ENCODE results near the gene KRTDAP. TPM values are rescaled to one million over a fixed set of nuclear protein-coding genes. Genes with fewer than 3 reads are reported as not detected.

Gene KRTDAP
- total and polyA plus RNA-seq, 8 donors, result 0.98 to 2.2 (median 1.8) TPM; not detected in 2

GRCh38 chr19:35437406-35437951, 52.8 kb downstream of the KRTDAP start:
- no peak for ATAC-seq
- Histone ChIP-seq H3K36me3 (no peaks in the 10 kb centered on the region), H3K4me3 (no peak overlapping the region), H3K27me3 (no peaks in the 10 kb centered on the region), H3K9me3 (no peaks in the 10 kb centered on the region), H3K27ac (peak overlapping the region in 1 of 2 donors; percentile 90), H3K4me1 (peaks cover 11 to 93% of the 10 kb centered on the region in 2 donors)
- intact Hi-C loops (cut with DNase I), result no loop called here
- no peak for TF ChIP-seq CTCF (IDR thresholded peaks at IDR 0.05)
- no peak for DNase-seq

Other genes with a start within 250 kb of the KRTDAP start
- 100 to 1,000 TPM in 1 of 2 donors, 10 to 100 TPM in 1; 65.4 to 130 TPM for gene LSR, start 241.5 kb downstream of the KRTDAP start, total RNA-seq
- gene LSR, start 241.5 kb downstream of the KRTDAP start, polyA plus RNA-seq (ENCODE audit: insufficient read length in 6 of 6), result 10 to 100 TPM; 50.6 to 70.1 (median 60.1) TPM
- 100 to 1,000 TPM; 123 to 148 TPM for gene USF2, start 221.5 kb downstream of the KRTDAP start, total RNA-seq
- 100 to 1,000 TPM; 149 to 187 (median 165) TPM for gene USF2, start 221.5 kb downstream of the KRTDAP start, polyA plus RNA-seq (ENCODE audit: insufficient read length in 6 of 6)
- 1 to 10 TPM; 1.1 to 1.9 TPM for gene HAMP, start 207.9 kb downstream of the KRTDAP start, total RNA-seq
- gene HAMP, start 207.9 kb downstream of the KRTDAP start, polyA plus RNA-seq (ENCODE audit: insufficient read length in 6 of 6), result under 1 TPM; 0.20 to 0.85 (median 0.41) TPM
- not detected for gene MAG, start 198.3 kb downstream of the KRTDAP start, total RNA-seq
- 10 to 100 TPM in 2 of 6 donors, 1 to 10 TPM in 4; 1.3 to 14.4 (median 6.2) TPM for gene MAG, start 198.3 kb downstream of the KRTDAP start, polyA plus RNA-seq (ENCODE audit: insufficient read length in 6 of 6)
- 10 to 100 TPM in 1 of 2 donors, 1 to 10 TPM in 1; 6.5 to 13.8 TPM for gene CD22, start 161.3 kb downstream of the KRTDAP start, total RNA-seq
- gene CD22, start 161.3 kb downstream of the KRTDAP start, polyA plus RNA-seq (ENCODE audit: insufficient read length in 6 of 6), result 10 to 100 TPM in 4 of 6 donors, 1 to 10 TPM in 2; 5.2 to 63.2 (median 19.7) TPM
- not detected for gene FFAR1, start 142.6 kb downstream of the KRTDAP start, total RNA-seq
- gene FFAR1, start 142.6 kb downstream of the KRTDAP start, polyA plus RNA-seq (ENCODE audit: insufficient read length in 6 of 6), result under 1 TPM; 0.06 to 0.74 (median 0.28) TPM
- 1 to 10 TPM in 1 of 2 donors, not detected in 1; 1.6 TPM for gene FFAR3, start 132.0 kb downstream of the KRTDAP start, total RNA-seq
- gene FFAR3, start 132.0 kb downstream of the KRTDAP start, polyA plus RNA-seq (ENCODE audit: insufficient read length in 6 of 6), result under 1 TPM in 5 of 6 donors, not detected in 1; 0.09 to 0.49 (median 0.28) TPM
- not detected for gene GPR42, start 119.4 kb downstream of the KRTDAP start, total RNA-seq
- under 1 TPM in 3 of 6 donors, not detected in 3; 0.11 to 0.24 (median 0.14) TPM for gene GPR42, start 119.4 kb downstream of the KRTDAP start, polyA plus RNA-seq (ENCODE audit: insufficient read length in 6 of 6)
- gene FFAR2, start 42.2 kb downstream of the KRTDAP start, total RNA-seq, result 10 to 100 TPM in 1 of 2 donors, under 1 TPM in 1; 0.85 to 26.6 TPM
- under 1 TPM in 5 of 6 donors, not detected in 1; 0.18 to 0.79 (median 0.34) TPM for gene FFAR2, start 42.2 kb downstream of the KRTDAP start, polyA plus RNA-seq (ENCODE audit: insufficient read length in 6 of 6)
- gene DMKN, start 23.2 kb upstream of the KRTDAP start, total RNA-seq, result 100 to 1,000 TPM; 104 to 136 TPM
- gene DMKN, start 23.2 kb upstream of the KRTDAP start, polyA plus RNA-seq (ENCODE audit: insufficient read length in 6 of 6), result 100 to 1,000 TPM in 5 of 6 donors, 10 to 100 TPM in 1; 92.5 to 140 (median 111) TPM
- under 1 TPM in 1 of 2 donors, not detected in 1; 0.20 TPM for gene SBSN, start 37.8 kb upstream of the KRTDAP start, total RNA-seq
- under 1 TPM in 2 of 6 donors, not detected in 4; 0.09 to 0.11 TPM for gene SBSN, start 37.8 kb upstream of the KRTDAP start, polyA plus RNA-seq (ENCODE audit: insufficient read length in 6 of 6)
- not detected for gene GAPDHS, start 43.0 kb upstream of the KRTDAP start, total RNA-seq
- not detected for gene GAPDHS, start 43.0 kb upstream of the KRTDAP start, polyA plus RNA-seq (ENCODE audit: insufficient read length in 6 of 6)
- 100 to 1,000 TPM in 1 of 2 donors, 10 to 100 TPM in 1; 98.3 to 112 TPM for gene TMEM147, start 55.2 kb upstream of the KRTDAP start, total RNA-seq
- 10 to 100 TPM; 52.7 to 62.3 (median 55.2) TPM for gene TMEM147, start 55.2 kb upstream of the KRTDAP start, polyA plus RNA-seq (ENCODE audit: insufficient read length in 6 of 6)
- gene ATP4A, start 73.2 kb upstream of the KRTDAP start, total RNA-seq, result not detected
- not detected for gene ATP4A, start 73.2 kb upstream of the KRTDAP start, polyA plus RNA-seq (ENCODE audit: insufficient read length in 6 of 6)
- gene PMIS2, start 95.7 kb upstream of the KRTDAP start, total RNA-seq, result not detected
- not detected for gene PMIS2, start 95.7 kb upstream of the KRTDAP start, polyA plus RNA-seq (ENCODE audit: insufficient read length in 6 of 6)
- 10 to 100 TPM; 12.1 to 12.7 TPM for gene HAUS5, start 122.3 kb upstream of the KRTDAP start, total RNA-seq
- gene HAUS5, start 122.3 kb upstream of the KRTDAP start, polyA plus RNA-seq (ENCODE audit: insufficient read length in 6 of 6), result 10 to 100 TPM; 22.5 to 32.7 (median 26.7) TPM
- gene RBM42, start 138.6 kb upstream of the KRTDAP start, total RNA-seq, result 10 to 100 TPM; 57.8 to 64.1 TPM
- 10 to 100 TPM; 48.4 to 67.0 (median 61.3) TPM for gene RBM42, start 138.6 kb upstream of the KRTDAP start, polyA plus RNA-seq (ENCODE audit: insufficient read length in 6 of 6)
- gene ETV2, start 151.3 kb upstream of the KRTDAP start, total RNA-seq, result 1 to 10 TPM in 1 of 2 donors, under 1 TPM in 1; 0.79 to 1.0 TPM
- 1 to 10 TPM; 1.5 to 3.5 (median 2.2) TPM for gene ETV2, start 151.3 kb upstream of the KRTDAP start, polyA plus RNA-seq (ENCODE audit: insufficient read length in 6 of 6)
- gene COX6B1, start 157.9 kb upstream of the KRTDAP start, total RNA-seq, result 100 to 1,000 TPM; 291 to 295 TPM
- 100 to 1,000 TPM; 199 to 261 (median 234) TPM for gene COX6B1, start 157.9 kb upstream of the KRTDAP start, polyA plus RNA-seq (ENCODE audit: insufficient read length in 6 of 6)
- not detected for gene UPK1A, start 176.1 kb upstream of the KRTDAP start, total RNA-seq
- gene UPK1A, start 176.1 kb upstream of the KRTDAP start, polyA plus RNA-seq (ENCODE audit: insufficient read length in 6 of 6), result under 1 TPM in 4 of 6 donors, not detected in 2; 0.18 to 0.48 (median 0.30) TPM
- under 1 TPM; 0.15 to 0.31 TPM for gene ZBTB32, start 214.1 kb upstream of the KRTDAP start, total RNA-seq
- under 1 TPM; 0.32 to 0.94 (median 0.50) TPM for gene ZBTB32, start 214.1 kb upstream of the KRTDAP start, polyA plus RNA-seq (ENCODE audit: insufficient read length in 6 of 6)
- 10 to 100 TPM; 29.4 to 39.1 TPM for gene KMT2B, start 227.5 kb upstream of the KRTDAP start, total RNA-seq
- gene KMT2B, start 227.5 kb upstream of the KRTDAP start, polyA plus RNA-seq (ENCODE audit: insufficient read length in 6 of 6), result 10 to 100 TPM; 27.9 to 38.0 (median 33.9) TPM